Suppressor macrophage treated with lipopolysaccharide for 4 hours (primary cell): ENCODE measurements around the gene MBP.
A peak's percentile ranks its signal among the peaks of the same experiment; 100 is the strongest.

Experiments used
- DNase-seq: peaks from one replicate; pipeline ENCODE4 v3.0.0-alpha.2; 2020

Gene MBP

GRCh38 chr18:77061281-77061945, 71.2 kb downstream of the MBP start:
- no peak for DNase-seq

- no peak for DNase-seq
Observed at GRCh38 chr18:77060151-77060550, 72.4 kb downstream of the MBP start.

- DNase-seq: peak; percentile 79
Observed at GRCh38 chr18:77059294-77059916, 73.2 kb downstream of the MBP start.

DNA sequence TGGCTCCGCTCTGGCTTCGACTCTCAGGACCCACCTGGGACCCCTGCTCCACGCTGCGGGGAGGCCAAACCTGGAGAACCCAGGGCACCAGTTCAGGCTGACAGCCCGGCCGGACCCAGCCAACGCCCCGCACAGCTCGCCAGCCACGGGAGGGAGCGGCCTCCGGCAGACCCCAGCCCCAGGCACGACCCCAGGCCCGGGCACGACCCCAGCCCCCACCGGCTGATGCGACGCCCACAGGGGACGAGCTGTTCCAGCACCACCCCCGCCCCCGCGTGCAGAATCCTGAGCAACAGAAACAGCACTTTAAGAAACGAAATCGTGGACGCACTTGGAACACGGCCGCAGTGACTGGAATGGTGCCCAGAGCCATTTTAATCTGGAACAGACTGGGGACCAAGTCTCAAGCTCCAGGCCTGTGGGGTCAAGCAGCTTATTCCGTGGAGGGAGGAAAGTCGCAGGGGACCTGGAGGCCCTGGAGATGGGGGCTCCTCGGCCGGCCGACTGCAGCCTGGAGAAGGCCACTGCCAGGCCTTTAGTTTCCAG, 74.2 kb downstream of the MBP start:
- DNase-seq: no peak

GRCh38 chr18:77057006-77057395, 75.6 kb downstream of the MBP start:
- peak; percentile 35 for DNase-seq

DNA sequence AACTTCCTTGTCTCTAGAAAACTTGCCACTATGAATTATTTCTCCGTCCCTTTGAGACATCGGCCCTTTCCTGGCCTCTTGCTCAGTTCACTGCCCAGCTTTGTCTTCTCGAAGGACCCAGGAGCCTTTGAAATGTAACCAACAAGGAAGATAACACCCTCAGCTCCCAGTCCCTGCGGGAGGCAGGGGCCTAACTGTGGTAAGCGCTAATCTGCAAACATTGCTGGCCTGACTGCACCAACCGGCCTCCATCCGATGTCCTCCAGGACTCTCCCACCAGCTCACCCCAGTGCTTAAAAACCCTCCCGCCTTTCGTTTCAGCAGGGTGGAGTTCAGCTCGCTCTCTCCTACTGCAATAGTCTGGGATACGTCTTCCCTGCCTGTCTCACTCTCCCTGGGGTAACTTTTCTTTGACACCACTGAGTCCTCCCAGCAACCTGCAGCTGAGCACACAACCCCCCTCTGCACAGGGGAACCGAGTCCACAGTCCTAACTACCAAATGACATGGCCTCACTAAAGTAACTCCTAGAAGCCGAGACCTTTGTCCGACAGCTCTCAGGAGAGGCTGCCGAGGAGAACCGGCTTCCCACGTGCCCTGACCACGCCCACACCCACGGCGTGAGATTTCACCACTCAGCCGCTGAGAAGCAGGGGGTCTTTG, 76.1 kb downstream of the MBP start:
- peak; percentile 32 for DNase-seq

- no peak for DNase-seq
Observed at GRCh38 chr18:77055429-77056300, 76.9 kb downstream of the MBP start.

DNA sequence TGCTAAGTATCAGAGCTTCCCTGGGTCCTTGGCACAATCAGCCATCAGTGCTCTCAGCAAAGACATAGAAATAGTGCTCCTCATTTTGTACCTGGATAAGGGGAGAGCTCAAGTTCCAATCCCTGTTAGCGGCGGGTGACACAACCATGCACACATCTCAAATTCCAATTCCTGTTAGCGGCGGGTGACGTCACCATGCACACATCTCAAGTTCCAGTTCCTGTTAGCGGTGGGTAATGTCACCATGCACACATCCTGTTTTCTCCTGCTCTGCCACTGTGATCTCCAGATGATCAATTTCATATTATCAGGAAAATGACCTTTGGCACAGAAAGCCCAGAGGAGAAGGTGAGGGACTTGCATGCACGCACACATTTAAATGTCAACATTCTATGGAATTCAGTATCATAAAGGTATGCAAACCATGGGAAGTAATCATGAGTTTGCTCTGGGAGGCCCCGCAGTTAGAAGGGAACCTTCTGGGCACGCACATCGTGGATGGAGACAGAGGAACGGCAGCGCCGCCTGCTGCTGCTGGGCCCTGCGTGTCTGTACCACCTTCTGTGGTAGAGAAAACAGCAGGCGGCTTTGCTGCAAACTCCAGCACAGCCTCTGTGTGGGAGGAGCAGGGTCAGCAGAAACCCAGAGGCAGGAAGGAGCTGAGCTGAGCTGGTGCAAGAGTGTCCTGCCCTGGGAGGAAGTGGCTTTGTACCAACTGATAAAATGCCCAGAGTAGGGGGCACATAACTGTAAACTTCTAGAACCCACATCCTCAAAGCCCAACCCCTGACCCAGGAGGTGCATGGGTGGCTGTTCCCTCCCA, 77.8 kb downstream of the MBP start:
- peak; percentile 95 for DNase-seq

GRCh38 chr18:77054288-77054605, 78.3 kb downstream of the MBP start:
- no peak for DNase-seq

DNA sequence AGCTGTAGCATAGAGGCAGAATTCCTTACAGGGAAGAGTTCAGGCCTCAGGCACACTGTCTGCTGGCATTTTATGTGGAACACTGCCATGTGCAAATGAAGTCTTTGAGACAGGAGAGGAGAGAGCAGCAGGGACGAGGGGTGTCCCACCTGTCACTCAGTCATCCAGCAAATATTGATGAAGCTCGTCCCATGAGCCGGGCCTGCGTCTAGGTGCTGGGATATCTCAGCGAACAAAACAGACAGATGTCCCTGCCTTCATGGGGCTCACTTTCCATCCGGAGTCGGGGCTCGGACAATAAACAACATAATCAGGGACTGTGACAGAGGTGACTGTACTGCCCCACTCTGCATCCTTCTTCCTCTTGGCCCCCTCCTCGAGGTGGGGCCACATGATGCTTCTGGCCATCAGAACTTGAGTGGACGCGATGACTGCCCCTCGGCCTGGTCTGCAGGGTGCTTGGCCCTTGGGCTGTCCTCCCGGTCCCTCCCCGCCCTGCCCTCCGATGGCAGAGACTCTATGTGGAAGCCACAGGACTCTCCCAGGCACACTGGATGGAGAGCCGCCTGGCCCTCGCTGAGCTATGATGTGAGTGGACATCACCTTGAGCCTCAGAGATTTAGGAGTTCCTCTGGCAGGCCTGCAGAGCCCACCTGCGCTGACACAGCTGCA, 78.8 kb downstream of the MBP start:
- DNase-seq: no peak

DNA sequence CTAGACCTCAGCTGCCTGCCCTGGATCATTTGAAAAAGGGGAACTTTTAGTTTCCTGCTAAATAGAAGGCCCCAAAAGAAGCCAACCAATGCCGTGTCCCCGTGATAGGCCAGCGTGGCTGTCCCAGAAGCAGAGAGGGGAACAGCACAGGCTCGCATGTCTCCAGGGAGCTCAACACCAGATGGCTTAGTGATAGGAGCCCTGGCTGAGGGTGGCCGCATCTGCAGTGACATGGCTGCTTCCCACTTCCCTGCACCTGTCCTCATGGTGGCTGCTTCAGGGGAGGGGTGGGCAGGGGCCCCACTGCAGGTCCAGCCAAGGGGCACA, 79.6 kb downstream of the MBP start:
- DNase-seq: peak; percentile 61

- no peak for DNase-seq
Observed at GRCh38 chr18:77052297-77052982, 80.1 kb downstream of the MBP start.

DNA sequence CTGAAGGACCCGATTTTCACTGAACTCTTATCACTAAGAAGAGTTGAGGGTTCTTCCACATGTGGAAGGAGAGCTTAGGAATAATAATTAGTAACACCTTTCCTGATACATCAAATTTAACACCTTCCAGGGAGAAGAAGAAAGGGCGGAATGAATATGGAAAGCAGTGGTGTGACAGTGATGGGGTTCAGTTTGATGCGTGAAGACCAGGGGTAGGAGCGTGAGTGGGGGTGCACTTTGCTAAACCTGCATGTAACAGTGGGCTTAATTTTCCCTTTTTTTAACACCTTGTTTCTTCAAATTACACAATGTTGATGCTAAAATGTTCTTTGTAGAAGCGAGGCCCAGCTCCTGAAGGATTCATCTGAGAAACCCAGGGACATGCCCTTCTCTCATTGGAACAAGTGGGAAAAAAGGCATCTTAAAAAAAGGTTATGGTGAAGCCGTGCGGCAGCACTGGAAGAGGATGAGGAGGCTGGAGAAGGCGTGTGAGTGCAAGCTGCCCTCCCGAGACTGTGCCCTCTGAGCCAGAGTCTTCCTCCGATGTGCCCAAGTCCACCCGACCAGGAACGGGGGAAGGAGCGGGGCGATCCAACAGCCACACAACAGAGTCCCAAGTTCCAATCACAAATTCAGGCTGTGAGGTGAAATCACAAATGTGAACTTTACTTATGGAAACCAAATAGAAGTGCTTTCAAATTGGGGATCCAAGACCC, 80.8 kb downstream of the MBP start:
- DNase-seq: no peak

DNA sequence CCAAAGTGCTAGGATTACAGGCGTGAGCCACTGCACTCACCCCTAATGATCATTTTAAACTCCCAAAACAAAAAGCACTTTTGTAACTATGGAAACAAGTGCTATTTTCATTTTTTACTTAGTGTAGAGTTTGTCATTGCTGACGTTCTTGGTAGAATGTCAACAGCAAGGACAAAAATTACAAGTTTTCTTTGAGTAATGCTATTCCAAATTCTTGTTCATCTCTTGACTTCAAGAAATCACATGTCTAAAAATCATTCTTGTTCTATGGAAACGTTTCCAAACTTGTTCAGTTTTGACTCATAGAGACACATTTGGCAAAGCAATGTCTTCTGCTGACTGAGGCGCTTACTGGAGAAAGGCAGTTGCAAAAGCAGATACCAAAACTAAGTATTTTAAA, 82.6 kb downstream of the MBP start:
- peak; percentile 82 for DNase-seq

- DNase-seq: no peak
Observed at GRCh38 chr18:77047803-77048419, 84.7 kb downstream of the MBP start.

DNA sequence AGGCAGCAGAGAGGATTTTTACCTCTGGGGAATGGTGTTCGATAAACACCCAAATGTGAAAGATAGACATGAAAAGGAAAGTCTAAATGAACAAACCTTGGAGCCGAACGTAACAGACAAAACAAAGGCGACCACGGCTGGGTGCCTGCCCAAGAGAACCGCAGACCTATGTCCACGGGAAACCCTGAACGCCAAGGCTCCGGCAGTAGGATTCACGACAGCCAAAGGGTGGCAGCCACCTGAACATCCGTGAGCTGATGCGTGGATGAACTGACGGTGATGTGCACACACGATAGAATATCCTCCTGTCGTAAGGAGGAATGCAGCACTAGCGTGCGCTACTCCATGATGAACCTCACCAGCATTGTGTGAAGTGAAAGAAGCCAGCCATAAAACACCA, 85.6 kb downstream of the MBP start:
- DNase-seq: no peak

DNA sequence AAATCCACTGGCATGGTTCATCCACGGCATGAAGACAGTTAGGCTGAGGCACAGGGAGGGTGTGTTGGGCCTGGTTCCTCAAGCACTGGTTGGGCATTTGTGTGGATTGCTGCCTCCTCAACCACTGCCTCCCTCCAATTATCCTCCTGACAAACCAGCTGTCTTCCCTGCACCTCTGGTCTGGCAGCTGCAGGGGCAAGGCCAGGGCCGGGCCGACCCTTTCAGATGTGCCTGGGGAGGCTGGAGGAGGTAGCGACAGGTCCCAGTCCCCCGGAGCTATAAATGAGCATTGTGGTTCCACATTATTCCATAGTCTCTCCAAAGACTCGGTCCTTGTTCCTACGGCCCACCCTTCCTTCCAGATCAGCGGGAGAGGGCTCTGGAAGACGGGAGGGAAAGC, 86.2 kb downstream of the MBP start:
- DNase-seq: no peak

DNA sequence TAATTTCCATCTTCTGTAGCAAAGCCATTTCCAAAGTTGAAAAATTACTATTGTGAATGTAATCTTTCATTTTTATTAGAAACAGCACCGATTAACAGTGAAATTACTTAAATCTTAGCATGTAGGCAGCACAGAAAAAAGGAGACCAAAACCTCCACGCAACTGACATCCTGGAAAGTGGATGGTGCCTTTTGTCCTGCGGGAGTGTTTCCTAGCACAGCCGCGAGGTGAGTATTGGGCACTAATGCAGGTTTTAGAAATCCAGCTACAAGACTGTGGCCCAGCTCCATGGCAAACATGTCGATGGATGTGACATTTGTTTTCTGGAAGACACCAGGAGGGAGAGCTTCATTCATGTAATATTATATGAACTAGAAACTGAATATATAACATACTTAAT, 86.9 kb downstream of the MBP start:
- no peak for DNase-seq

- DNase-seq: no peak
Observed at GRCh38 chr18:77044866-77045664, 87.5 kb downstream of the MBP start.
